Posterior vena cava (tissue), 2 donors: Measurements from ENCODE around the gene SEPTIN12. TPM values are rescaled to one million over a fixed set of nuclear protein-coding genes. Genes with fewer than 3 reads are reported as not detected.

Experiments used
- DNase-seq: peaks from one replicate; pipeline ENCODE4 v3.0.0-alpha.2; 2020; ENCODE audit warnings: low spot score
- intact Hi-C, 2 donors: fragments of 100-400 bp; cut with DNase I; formaldehyde crosslinking; loops; one replicate each; pipeline versions ENCODE4 v1.14.1 to v1.14.2; 2022 to 2023
- total RNA-seq, 2 donors: library from RNA; stranded (reverse); fragmentation: NEBNext Ultra II Directional; extraction: Animal tissue kit (Norgen Biotek cat#: 25700); gene quantifications; one replicate each; pipeline ENCODE4 v1.2.1, GENCODE V29; 2021
- donor health status: DM: yes; HTN: yes; CAD: no.
- donor health status: DM: yes; HTN: yes; CAD: no.

The SEPTIN12 gene
- total RNA-seq, 2 donors from 2014 or later: not detected

- intact Hi-C loops: loop anchor here in 1 of 2 donors (10.0 kb wide), 1 partner anchor 179 kb away; no protein-coding TSS in a partner anchor
- DNase-seq: no peak
These were observed 22.4 kb downstream of the SEPTIN12 start for GRCh38 chr16:4765511-4766474.

GRCh38 chr16:4763791-4764190 lies 24.4 kb downstream of the SEPTIN12 start:
- DNase-seq: no peak
- intact Hi-C loops: loop anchor here in 1 of 2 donors (10.0 kb wide), 1 partner anchor 181 kb away; no protein-coding TSS in a partner anchor

- intact Hi-C loops: loop anchor here in 1 of 2 donors (10.0 kb wide), 1 partner anchor 183 kb away; no protein-coding TSS in a partner anchor
- no peak for DNase-seq
These were observed 25.9 kb downstream of the SEPTIN12 start for GRCh38 chr16:4762205-4762604.

GRCh38 chr16:4760221-4760910 lies 27.8 kb downstream of the SEPTIN12 start:
- intact Hi-C loops: loop anchor here in 1 of 2 donors (10.0 kb wide), 1 partner anchor 184 kb away; no protein-coding TSS in a partner anchor
- DNase-seq: no peak

GRCh38 chr16:4755687-4756086 lies 32.5 kb downstream of the SEPTIN12 start:
- DNase-seq: no peak
- intact Hi-C loops: no loop called here

- no peak for DNase-seq
- intact Hi-C loops: no loop called here
These were observed 33.3 kb downstream of the SEPTIN12 start for GRCh38 chr16:4754865-4755264.

- no peak for DNase-seq
- intact Hi-C loops: no loop called here
These were observed 34.9 kb downstream of the SEPTIN12 start for GRCh38 chr16:4753227-4753626.

- intact Hi-C loops: no loop called here
These were observed 35.6 kb downstream of the SEPTIN12 start for GRCh38 chr16:4752351-4753100.

GRCh38 chr16:4750896-4751295 lies 37.2 kb downstream of the SEPTIN12 start:
- DNase-seq: no peak
- intact Hi-C loops: loop anchor here in 1 of 2 donors (2.0 kb wide), 1 partner anchor 42 kb away; no protein-coding TSS in a partner anchor

More at GRCh38 chr16:4752351-4753100, 35.6 kb downstream of the SEPTIN12 start:
- no peak for DNase-seq

- intact Hi-C loops: loop anchor here in 1 of 2 donors (2.0 kb wide), 1 partner anchor 41 kb away; no protein-coding TSS in a partner anchor
- DNase-seq: no peak
These were observed 38.4 kb downstream of the SEPTIN12 start for GRCh38 chr16:4749700-4750257.

- intact Hi-C loops: no loop called here
- DNase-seq: no peak
These were observed 39.3 kb downstream of the SEPTIN12 start for GRCh38 chr16:4748682-4749411.

GRCh38 chr16:4747906-4748681 lies 40.1 kb downstream of the SEPTIN12 start:
- no peak for DNase-seq
- intact Hi-C loops: no loop called here

GRCh38 chr16:4746991-4747574 lies 41.1 kb downstream of the SEPTIN12 start:
- intact Hi-C loops: no loop called here

GRCh38 chr16:4746215-4746614 lies 41.9 kb downstream of the SEPTIN12 start:
- intact Hi-C loops: no loop called here
- no peak for DNase-seq

More at GRCh38 chr16:4746991-4747574, 41.1 kb downstream of the SEPTIN12 start:
- no peak for DNase-seq

GRCh38 chr16:4745274-4745569 lies 42.9 kb downstream of the SEPTIN12 start:
- no peak for DNase-seq
- intact Hi-C loops: no loop called here

GRCh38 chr16:4744555-4745273 lies 43.4 kb downstream of the SEPTIN12 start:
- intact Hi-C loops: no loop called here
- no peak for DNase-seq
